Suprapubic skin (tissue), 4 donors: ENCODE measurements around the gene ATP6V1D.

ENCODE experiments used
- CTCF ChIP-seq, 2 donors: fragments of 200-600 bp in 1 of 2; fragments of 450-650 bp in 1 of 2; sonication (generic) in 1 of 2; IDR thresholded peaks; one replicate each; pipeline ENCODE4 v1.5.1; 2016 to 2019; ENCODE audit warnings: antibody characterized with exemption in 2 of 2, mild to moderate bottlenecking in 1 of 2, moderate library complexity in 1 of 2
- EP300 ChIP-seq: sonication (generic); formaldehyde crosslinking; IDR thresholded peaks from one replicate; pipeline ENCODE4 v1.6.1; 2017; ENCODE audit warnings: antibody characterized with exemption
- POLR2A ChIP-seq, 2 donors: fragments of 450-650 bp; IDR thresholded peaks; one replicate each; pipeline ENCODE4 v1.6.1; 2017; ENCODE audit warnings: antibody characterized with exemption in 2 of 2, mild to moderate bottlenecking in 2 of 2, moderate library complexity in 2 of 2
- POLR2AphosphoS5 ChIP-seq, 3 donors: sonication (generic); formaldehyde crosslinking; IDR thresholded peaks; one replicate each; pipeline ENCODE4 v1.6.1; 2017; ENCODE audit warnings: antibody characterized with exemption in 3 of 3

DNA sequence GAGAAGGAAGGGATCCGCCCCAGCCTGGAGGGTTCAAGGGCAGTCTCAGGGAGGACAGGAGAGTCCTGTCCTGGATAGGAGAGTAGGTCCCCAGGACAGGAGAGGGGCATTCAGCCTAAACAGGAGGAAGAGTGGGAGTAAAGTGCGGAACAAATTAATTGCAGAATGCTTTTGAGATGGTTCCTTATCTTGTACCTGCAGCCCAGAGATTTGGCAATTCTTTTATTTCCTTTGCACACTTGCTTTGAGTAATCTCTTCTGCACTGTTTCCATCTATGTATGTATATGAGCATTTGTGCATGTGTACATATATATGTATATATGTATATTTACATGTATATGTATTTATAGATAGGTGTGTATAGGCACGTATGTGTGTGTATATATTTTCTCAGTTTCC lies 29.7 kb upstream of the ATP6V1D start:
- no peak for TF ChIP-seq EP300
- no peak for TF ChIP-seq CTCF (IDR thresholded peaks at IDR 0.05)
- no peak for TF ChIP-seq POLR2A (IDR thresholded peaks at IDR 0.05)
- no peak for TF ChIP-seq POLR2AphosphoS5 (IDR thresholded peaks at IDR 0.05)
